WTC11 (cell line): ENCODE results near the gene SPATA31D4. TPM values are rescaled to one million over a fixed set of nuclear protein-coding genes. Genes with fewer than 3 reads are reported as not detected.

Source experiments
- ATAC-seq: fragments of 200-7000 bp; cut with Tn5 transposase; 2 replicates; pipeline ENCODE4 v1.10.0; 2021; ENCODE audit warnings: mild to moderate bottlenecking, moderate library complexity
- CTCF ChIA-PET: fragments of 300-600 bp; sonication (Branson Sonifier 250); formaldehyde crosslinking; loops from one replicate; lab custom pipeline; 2021; ENCODE audit warnings: antibody characterized with exemption; lab: Charles Lee
- POLR2A ChIA-PET: fragments of 350-600 bp; sonication (Branson Sonifier 250); formaldehyde crosslinking; loops from one replicate; lab custom pipeline; 2021; ENCODE audit warnings: antibody characterized with exemption; lab: Charles Lee
- DNase-seq: peaks from one replicate; pipeline ENCODE4 v3.0.0; 2021; ENCODE audit warnings: low spot score
- H3K27ac Mint-ChIP-seq: 2 replicates; pipeline ENCODE4 v1.8.0; 2021; ENCODE audit warnings: mixed read lengths
- H3K27me3 Mint-ChIP-seq: 2 replicates; pipeline ENCODE4 v1.8.0; 2021; ENCODE audit warnings: low read depth, mild to moderate bottlenecking, moderate library complexity, mixed read lengths
- H3K36me3 Mint-ChIP-seq: 2 replicates; pipeline ENCODE4 v1.8.0; 2021; ENCODE audit warnings: mixed read lengths
- H3K4me1 Mint-ChIP-seq: 2 replicates; pipeline ENCODE4 v1.8.0; 2022; ENCODE audit warnings: mixed read lengths
- H3K4me3 Mint-ChIP-seq: 2 replicates; pipeline ENCODE4 v1.8.0; 2021; ENCODE audit warnings: mild to moderate bottlenecking, moderate library complexity, mixed read lengths
- H3K9me3 Mint-ChIP-seq: 2 replicates; pipeline ENCODE4 v1.8.0; 2021; ENCODE audit warnings: mixed read lengths
- CREM ChIP-seq: sonication (generic); formaldehyde crosslinking; IDR thresholded peaks from 2 replicates; pipeline ENCODE4 v1.8.1; 2022; ENCODE audit warnings: mild to moderate bottlenecking, missing genetic modification reagents, moderate library complexity
- JAZF1 ChIP-seq: fragments of 250-450 bp; sonication (Bioruptor Pico); IDR thresholded peaks from 2 replicates; pipeline ENCODE4 v1.9.0; 2021; ENCODE audit warnings: moderate library complexity, mild to moderate bottlenecking, inconsistent platforms
- MAX ChIP-seq: sonication (generic); formaldehyde crosslinking; IDR thresholded peaks from 2 replicates; pipeline ENCODE4 v1.8.0; 2022; ENCODE audit warnings: mild to moderate bottlenecking, missing genetic modification reagents
- NFE2L1 ChIP-seq: sonication (generic); formaldehyde crosslinking; IDR thresholded peaks from 2 replicates; pipeline ENCODE4 v1.8.1; 2023; ENCODE audit warnings: missing genetic modification reagents
- NR3C1 ChIP-seq: sonication (generic); formaldehyde crosslinking; conservative IDR thresholded peaks from 2 replicates; pipeline ENCODE4 v1.8.1; 2023; ENCODE audit warnings: low read depth, mild to moderate bottlenecking, missing genetic modification reagents
- OVOL2 ChIP-seq: fragments of 250-450 bp; sonication (Bioruptor Pico); IDR thresholded peaks from 2 replicates; pipeline ENCODE4 v1.9.0; 2021; ENCODE audit warnings: mild to moderate bottlenecking, borderline replicate concordance
- PREB ChIP-seq: sonication (generic); formaldehyde crosslinking; IDR thresholded peaks from 2 replicates; pipeline ENCODE4 v1.8.1; 2022; ENCODE audit warnings: mild to moderate bottlenecking, missing genetic modification reagents, moderate library complexity, borderline replicate concordance
- RELA ChIP-seq: sonication (generic); formaldehyde crosslinking; IDR thresholded peaks from 2 replicates; pipeline ENCODE4 v1.8.1; 2022; ENCODE audit warnings: missing genetic modification reagents, mild to moderate bottlenecking, borderline replicate concordance
- SMAD4 ChIP-seq: sonication (generic); formaldehyde crosslinking; IDR thresholded peaks from 2 replicates; pipeline ENCODE4 v1.8.0; 2022; ENCODE audit warnings: mild to moderate bottlenecking, missing genetic modification reagents
- ZNF121 ChIP-seq: sonication (generic); formaldehyde crosslinking; IDR thresholded peaks from 2 replicates; pipeline ENCODE4 v1.8.0; 2023; ENCODE audit warnings: missing genetic modification reagents
- ZNF281 ChIP-seq: sonication (generic); formaldehyde crosslinking; IDR thresholded peaks from 2 replicates; pipeline ENCODE4 v1.8.0; 2023; ENCODE audit warnings: mild to moderate bottlenecking, missing genetic modification reagents
- ZNF423 ChIP-seq: fragments of 250-450 bp; sonication (Bioruptor Pico); IDR thresholded peaks from 2 replicates; pipeline ENCODE4 v2.1.2; 2022; ENCODE audit warnings: mild to moderate bottlenecking, moderate library complexity
- ZNF512 ChIP-seq: sonication (generic); formaldehyde crosslinking; IDR thresholded peaks from 2 replicates; pipeline ENCODE4 v1.8.1; 2022; ENCODE audit warnings: missing genetic modification reagents, borderline replicate concordance
- ZNF532 ChIP-seq: fragments of 250-450 bp; sonication (Bioruptor Pico); IDR thresholded peaks from 2 replicates; pipeline ENCODE4 v1.9.0; 2021; ENCODE audit warnings: mild to moderate bottlenecking, borderline replicate concordance
- total RNA-seq: library from RNA; stranded (reverse); gene quantifications from 3 replicates; pipeline ENCODE4 v1.2.3, GENCODE V29; 2021
- TF ChIP-seq, protein P1 (sequence below): sonication (generic); formaldehyde crosslinking; IDR thresholded peaks from 2 replicates; pipeline ENCODE4 v1.8.0; 2022; ENCODE audit warnings: missing genetic modification reagents
- TF ChIP-seq, protein P2 (sequence below): sonication (generic); formaldehyde crosslinking; IDR thresholded peaks from 2 replicates; pipeline ENCODE4 v1.8.1; 2022; ENCODE audit warnings: mild to moderate bottlenecking, moderate library complexity, missing genetic modification reagents

The SPATA31D4 gene
- total RNA-seq, 1 experiment from 2014 or later, result not detected

GRCh38 chr9:81974764-81975163, 46.5 kb downstream of the SPATA31D4 start:
- DNase-seq (no peak), ATAC-seq (no peak)
- TF ChIP-seq NR3C1 (CRISPR knock-in tag), result no peak
- no peak for TF ChIP-seq SMAD4 (CRISPR knock-in tag)
- TF ChIP-seq PREB, result no peak
- TF ChIP-seq ZNF512, result no peak
- no peak for TF ChIP-seq MAX (CRISPR knock-in tag)
- TF ChIP-seq OVOL2 (CRISPR knock-in tag), result no peak
- TF ChIP-seq, protein P1, sequence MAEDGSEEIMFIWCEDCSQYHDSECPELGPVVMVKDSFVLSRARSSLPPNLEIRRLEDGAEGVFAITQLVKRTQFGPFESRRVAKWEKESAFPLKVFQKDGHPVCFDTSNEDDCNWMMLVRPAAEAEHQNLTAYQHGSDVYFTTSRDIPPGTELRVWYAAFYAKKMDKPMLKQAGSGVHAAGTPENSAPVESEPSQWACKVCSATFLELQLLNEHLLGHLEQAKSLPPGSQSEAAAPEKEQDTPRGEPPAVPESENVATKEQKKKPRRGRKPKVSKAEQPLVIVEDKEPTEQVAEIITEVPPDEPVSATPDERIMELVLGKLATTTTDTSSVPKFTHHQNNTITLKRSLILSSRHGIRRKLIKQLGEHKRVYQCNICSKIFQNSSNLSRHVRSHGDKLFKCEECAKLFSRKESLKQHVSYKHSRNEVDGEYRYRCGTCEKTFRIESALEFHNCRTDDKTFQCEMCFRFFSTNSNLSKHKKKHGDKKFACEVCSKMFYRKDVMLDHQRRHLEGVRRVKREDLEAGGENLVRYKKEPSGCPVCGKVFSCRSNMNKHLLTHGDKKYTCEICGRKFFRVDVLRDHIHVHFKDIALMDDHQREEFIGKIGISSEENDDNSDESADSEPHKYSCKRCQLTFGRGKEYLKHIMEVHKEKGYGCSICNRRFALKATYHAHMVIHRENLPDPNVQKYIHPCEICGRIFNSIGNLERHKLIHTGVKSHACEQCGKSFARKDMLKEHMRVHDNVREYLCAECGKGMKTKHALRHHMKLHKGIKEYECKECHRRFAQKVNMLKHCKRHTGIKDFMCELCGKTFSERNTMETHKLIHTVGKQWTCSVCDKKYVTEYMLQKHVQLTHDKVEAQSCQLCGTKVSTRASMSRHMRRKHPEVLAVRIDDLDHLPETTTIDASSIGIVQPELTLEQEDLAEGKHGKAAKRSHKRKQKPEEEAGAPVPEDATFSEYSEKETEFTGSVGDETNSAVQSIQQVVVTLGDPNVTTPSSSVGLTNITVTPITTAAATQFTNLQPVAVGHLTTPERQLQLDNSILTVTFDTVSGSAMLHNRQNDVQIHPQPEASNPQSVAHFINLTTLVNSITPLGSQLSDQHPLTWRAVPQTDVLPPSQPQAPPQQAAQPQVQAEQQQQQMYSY (CRISPR knock-in tag), result no peak
- no peak for TF ChIP-seq ZNF281
- TF ChIP-seq, protein P2, sequence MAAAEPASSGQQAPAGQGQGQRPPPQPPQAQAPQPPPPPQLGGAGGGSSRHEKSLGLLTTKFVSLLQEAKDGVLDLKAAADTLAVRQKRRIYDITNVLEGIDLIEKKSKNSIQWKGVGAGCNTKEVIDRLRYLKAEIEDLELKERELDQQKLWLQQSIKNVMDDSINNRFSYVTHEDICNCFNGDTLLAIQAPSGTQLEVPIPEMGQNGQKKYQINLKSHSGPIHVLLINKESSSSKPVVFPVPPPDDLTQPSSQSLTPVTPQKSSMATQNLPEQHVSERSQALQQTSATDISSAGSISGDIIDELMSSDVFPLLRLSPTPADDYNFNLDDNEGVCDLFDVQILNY (CRISPR knock-in tag), result no peak
- TF ChIP-seq CREM, result no peak
- TF ChIP-seq JAZF1 (CRISPR knock-in tag), result no peak
- TF ChIP-seq ZNF532 (CRISPR knock-in tag), result no peak
- TF ChIP-seq RELA (CRISPR knock-in tag), result no peak
- TF ChIP-seq ZNF121 (CRISPR knock-in tag), result no peak
- no peak for TF ChIP-seq NFE2L1 (CRISPR knock-in tag)
- TF ChIP-seq ZNF423, result no peak
- ChIA-PET CTCF (no interaction called here), POLR2A (no interaction called here)
- Mint-ChIP-seq H3K4me3 (no peak overlapping the region), H3K9me3 (peaks cover 34% of the 10 kb centered on the region), H3K27ac (no peak overlapping the region), H3K27me3 (no peaks in the 10 kb centered on the region), H3K4me1 (no peaks in the 10 kb centered on the region), H3K36me3 (no peaks in the 10 kb centered on the region; the same call in 1 of the 2 replicates)
